RKO (cell line): ENCODE data around the gene FARP1.

ENCODE experiments used
- DNase-seq: peaks from one replicate; pipeline ENCODE4 v3.0.0-alpha.2; 2016; ENCODE audit warnings: low spot score

The FARP1 gene

DNA sequence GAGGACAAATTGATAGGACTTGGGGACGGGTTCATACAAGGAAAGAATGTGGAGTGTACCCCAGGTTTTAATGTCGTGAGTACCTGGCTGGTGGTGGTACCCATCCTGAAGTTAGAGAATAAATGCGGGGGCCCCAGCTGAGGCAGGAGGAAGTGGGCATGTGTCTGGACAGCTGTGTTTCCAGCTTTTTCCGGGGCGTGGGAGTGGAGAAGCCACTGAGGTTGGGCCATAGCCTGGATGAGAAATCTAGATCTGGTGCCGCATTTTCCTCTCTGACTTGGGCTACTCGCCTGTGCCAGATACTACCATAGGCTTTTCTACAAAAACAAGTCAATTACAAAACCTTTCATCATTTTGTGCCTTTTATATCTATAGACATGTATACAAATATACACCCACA lies 286.6 kb downstream of the FARP1 start:
- no peak for DNase-seq

DNA sequence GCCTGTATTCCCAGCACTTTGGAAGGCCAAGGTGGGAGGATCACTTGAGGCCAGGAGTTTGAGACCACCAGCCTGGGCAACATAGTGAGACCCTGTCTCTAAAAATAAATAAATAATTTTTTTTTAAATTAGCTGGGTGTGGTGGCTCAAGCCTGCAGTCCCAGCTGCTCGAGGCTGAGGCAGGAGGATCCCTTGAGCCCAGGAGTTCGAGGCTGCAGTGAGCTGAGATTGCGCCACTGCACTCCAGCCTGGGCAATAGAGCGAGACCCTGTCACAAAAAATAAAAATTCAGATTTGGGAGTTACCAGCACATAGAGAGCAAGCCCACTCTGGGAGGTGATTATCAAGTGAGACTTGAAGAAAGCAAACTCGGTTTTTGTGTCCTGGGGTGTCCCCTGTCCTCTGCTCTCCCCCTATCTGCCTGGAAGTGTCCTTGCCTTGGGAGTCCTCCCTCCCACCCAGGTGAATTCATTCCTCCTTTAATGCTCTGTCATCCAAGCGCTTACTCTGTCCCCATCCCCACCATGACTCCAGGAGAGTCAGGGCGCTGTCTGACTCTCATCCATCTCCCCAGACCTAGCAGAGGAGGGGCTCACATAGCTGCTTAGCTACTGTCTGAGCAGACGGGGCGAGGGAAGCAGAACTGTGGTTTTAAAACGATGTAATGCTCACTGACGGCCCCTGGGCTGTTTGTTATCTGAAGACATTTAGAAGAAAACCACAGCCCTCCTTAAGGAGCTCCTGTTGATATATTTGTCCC lies 287.3 kb downstream of the FARP1 start:
- no peak for DNase-seq

DNA sequence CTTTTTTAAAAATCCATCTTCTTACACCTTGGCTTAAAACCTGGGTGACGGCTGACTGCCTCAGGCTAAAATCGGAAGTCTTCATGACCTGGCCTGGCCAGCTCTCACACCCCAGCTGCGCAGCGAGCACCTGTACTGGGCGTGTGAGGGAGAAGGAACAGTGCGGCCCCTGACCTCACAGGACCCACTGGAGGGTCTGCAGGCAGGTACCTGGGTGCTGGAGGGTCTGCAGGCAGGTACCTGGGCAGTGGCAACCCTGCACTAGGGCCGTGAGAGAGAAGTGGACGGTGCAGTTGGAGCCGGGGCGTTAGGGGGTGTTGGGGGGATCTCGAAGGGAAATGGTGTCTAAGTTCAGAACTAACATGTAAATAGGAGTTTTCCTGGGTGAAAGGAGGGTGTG lies 289.7 kb downstream of the FARP1 start:
- no peak for DNase-seq

DNA sequence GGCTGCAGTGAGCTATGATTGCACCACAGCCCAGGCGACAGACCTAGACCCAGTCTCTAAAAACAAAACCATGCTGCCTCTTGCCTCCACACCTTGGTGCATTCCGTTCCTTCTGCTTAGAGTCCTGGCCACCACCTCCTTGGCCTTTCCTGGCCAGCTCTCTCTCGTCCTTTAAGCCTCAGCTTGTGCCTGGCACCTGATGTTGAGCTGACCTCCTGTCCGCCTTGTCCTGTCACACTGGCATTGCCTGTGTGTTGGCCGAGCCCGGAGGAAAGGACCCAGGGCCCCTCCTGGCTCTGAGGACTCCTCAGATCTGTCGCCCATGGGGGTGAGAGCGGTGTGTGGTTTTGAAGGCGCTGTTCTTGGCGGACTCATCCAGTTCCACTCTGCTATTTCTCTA lies 290.8 kb downstream of the FARP1 start:
- no peak for DNase-seq

DNA sequence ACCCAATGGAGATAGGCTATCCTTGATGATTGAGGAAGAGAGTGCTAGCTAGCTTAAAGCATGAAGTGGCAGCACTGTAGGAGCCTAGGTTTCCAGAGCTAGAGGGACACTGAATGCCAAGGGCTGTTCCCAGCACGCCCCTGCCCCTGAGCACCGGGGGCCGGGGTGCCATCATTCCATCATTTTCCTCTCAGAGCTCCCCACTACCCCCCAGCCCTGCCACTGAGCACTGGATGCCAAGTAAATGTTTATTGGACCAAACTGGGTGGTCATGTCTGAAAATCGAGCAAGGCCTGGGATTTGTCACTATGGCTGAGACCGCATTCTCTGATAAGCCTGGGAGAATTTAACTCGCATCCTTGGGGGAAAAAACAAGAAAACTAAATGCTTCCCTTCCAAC lies 291.2 kb downstream of the FARP1 start:
- no peak for DNase-seq

DNA sequence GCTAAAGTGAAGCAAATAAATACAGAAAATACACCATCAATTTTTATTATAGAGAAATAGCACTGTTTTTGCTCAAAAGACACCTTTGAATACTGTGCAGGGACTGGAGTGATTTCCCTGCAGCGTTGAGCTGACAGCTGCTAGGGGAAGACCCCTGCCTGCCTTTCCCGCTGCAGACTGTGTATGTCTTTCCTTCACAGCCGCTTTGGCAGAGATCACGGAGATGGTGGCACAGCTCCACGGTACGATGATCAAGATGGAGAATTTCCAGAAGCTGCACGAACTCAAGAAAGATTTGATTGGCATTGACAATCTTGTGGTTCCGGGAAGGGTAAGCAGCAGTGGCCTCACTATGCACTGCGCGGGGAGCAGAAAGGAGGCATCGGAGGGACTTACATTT lies 292.5 kb downstream of the FARP1 start:
- no peak for DNase-seq

DNA sequence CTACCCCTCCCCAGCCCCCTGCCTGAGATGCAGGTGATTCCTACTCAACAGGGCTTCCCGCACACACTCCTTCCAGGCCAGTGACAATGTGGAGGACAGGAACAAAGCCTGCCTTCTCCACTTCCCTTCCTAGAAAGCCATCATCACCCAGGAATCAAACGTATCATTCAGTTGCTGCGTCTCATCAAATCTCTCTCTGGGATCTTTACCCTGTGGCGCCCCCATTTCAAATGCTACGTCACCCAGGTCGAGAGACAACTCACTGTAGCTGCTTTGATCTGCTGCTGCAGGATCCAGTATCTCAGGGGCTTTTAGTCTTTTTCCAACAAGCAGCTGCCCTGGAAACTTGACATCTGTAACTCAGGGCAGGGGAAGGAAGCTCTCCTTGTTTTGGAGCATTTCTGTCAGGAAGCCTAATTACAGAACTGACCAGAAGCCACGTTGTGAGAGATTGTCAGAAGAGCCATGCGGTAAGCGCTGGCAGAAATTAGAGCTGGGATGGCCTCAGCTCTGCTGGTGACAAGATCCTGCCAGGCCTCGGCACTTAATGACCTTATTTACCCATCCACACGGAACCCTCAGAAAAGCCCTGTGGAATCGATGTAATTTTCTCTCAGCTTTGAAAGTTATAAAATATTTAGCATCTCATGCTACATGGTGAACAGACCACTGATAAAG lies 293.5 kb downstream of the FARP1 start:
- no peak for DNase-seq

DNA sequence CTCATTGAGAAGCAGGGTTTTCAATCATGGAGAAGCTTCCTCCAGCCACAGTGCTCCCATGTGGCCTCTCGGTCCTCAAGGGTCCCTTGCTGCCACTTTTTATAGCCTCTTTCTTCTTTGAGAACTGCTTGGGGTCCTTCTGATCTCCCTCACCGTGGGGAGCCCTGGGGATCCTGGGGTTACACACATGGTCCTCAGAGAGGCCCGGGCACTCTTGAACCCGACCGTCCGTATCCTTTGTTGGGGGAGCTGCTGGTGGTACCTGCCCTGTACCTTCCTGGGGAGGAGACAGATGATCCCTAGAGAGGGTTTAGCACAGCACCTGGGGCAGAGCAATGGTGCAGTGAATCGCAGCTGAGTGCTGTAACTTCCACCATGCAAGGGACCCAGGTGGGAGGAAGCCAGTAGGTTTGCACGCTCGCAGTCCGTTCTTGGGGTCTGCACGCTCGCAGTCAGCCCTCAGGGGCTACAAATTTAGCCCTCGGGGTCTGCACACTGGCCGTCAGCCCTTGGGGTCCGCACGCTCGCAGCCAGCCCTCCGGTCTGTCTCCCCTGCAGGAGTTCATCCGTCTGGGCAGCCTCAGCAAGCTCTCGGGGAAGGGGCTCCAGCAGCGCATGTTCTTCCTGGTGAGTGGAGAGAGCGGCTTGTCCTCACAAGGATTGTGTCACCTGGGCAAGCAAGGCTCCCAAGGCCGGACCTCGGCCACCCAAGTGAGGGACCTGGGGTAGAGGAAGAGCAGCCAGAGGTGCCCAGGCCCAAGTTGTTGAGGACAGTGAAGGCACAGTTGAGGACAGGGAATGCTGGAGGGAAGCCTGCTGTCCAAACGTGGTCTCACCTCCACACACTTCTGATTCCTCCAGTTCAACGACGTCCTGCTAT lies 295.6 kb downstream of the FARP1 start:
- DNase-seq, result no peak

DNA sequence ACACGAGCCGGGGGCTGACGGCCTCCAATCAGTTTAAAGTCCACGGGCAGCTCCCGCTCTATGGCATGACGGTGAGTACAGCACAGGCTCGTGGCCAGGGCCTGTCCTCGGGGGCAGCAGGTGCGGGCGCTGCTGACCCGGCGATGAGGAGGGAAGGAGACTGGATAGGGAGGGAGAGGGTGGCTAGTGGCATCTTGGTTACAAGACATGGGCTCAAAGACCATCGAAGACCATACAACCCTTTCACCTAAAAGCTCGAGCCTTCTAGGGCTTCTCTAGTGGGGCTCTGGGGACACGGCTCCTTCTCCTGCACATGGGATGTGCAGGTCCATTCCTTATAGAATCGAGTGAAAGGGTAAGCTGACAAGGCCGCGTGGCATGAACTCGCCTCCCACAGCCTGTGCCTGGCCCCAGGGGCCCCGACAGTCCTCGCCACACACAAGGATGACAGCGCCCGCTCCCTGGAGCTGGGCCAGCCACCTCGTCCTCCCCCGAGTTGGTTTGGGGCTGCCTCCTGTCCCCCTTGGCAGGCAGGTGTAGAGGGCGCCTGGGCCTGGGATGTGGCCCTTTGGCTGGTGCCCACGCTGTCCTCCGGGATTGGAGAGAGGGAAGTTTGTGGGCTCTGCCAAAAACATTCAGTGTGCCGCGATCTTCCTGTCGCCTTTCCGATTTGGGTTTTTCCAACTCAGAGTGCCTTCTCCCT lies 296.4 kb downstream of the FARP1 start:
- no peak for DNase-seq

DNA sequence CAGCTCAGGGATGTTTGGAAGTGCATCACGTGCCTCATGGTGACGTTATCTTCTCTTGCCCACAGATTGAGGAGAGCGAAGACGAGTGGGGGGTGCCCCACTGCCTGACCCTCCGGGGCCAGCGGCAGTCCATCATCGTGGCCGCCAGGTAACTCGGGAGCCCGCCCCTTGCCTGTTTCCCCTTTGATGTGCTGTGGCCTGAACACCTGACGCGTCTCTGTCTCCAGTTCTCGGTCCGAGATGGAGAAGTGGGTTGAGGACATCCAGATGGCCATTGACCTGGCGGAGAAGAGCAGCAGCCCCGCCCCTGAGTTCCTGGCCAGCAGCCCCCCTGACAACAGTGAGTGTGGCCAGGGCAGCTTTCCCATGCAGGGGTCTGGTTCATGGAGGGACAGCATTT lies 297.0 kb downstream of the FARP1 start:
- DNase-seq, result no peak

DNA sequence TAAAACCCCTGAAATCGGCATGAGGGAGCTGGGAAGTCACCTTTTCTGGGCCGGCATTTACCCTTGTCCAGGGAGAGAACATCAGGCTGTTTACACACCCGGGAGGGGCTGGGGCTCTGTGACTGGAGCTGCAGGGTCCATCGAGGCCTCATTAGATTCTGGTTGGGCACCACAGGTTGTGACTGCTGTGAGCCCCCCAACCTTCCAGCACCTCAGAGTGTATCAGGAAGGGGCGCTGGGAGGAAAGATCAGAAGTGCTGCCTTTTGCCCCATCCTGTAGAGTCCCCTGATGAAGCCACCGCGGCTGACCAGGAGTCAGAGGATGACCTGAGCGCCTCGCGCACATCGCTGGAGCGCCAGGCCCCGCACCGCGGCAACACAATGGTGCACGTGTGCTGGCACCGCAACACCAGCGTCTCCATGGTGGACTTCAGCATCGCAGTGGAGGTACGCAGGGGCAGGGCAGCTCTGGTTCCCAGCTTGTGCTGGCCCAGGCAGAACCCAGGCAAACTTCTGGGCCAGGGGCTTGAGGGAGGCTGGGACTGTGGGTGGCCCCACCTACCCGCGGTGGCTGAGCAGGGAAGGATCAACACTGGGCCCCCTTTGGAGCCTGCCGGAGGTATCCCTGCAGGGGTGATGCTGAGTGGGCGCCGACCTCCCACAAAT lies 297.6 kb downstream of the FARP1 start:
- no peak for DNase-seq

DNA sequence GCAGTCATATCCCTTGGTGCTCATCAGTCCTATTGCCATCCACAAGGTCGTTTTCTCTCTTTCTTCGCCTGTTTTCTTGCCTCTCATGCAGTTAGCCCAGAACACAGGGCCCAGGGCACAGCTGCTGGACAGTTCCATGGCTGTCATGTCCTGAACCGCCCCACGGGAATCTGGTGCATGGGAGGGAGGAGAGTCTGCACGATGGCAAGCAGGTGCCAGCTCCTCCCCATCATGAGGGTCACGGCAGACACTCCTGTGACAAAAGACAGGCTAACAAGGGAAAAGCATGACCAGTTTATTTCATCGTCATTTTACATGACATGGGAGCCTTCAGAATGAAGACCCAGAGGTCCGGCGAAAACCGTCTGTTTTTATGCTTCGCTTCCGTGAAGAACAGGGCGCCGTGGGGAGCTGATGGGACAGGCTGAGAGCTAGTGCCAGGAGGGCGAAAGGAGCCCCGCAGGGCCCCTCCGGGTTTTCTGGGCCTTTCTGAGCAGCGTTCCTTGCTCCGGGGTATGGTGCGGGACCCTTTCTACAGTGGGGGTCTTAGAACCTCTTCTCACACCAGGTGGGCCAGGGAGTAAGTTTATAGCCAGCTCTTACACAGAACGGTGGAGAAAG lies 298.3 kb downstream of the FARP1 start:
- no peak for DNase-seq

DNA sequence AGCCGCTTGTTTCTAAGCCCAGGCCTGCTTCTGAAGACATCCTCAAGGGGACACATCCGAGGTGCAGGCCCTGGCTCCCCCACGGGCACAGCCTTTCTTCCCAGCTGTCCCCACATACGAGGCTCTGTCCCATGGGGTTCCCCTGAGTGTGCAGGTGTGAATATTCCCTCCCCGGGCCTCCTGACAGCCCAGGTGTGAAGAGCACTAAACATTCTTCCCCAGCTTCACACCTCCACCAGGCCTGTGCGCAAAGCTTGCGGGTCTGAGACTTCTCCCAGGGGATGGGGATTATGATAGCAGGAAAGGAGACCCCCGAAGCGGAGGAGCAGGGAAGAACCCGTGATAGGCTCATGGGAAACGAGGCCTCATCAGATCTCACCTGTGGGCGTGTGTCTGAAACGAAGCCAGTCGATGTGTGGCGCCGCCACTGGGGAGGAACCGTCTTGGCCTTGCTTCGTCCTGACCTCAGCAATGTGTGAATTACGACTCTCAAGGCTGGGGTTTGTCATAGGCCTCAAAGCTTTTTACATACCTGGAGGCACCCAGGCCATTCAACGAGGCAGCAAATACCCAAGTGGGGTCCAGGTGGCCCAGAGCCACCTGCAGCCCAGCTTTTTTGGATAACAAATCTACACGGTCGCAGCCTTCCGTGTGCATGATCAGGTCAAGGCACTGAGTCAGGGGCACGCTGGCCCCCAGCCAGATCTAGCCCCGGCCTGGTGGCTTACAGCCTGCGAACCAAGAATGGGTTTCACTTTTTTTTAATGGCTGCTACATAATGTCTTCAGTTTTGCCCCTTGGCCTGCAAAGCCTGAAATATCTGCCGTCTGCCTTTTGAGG lies 299.7 kb downstream of the FARP1 start:
- no peak for DNase-seq

DNA sequence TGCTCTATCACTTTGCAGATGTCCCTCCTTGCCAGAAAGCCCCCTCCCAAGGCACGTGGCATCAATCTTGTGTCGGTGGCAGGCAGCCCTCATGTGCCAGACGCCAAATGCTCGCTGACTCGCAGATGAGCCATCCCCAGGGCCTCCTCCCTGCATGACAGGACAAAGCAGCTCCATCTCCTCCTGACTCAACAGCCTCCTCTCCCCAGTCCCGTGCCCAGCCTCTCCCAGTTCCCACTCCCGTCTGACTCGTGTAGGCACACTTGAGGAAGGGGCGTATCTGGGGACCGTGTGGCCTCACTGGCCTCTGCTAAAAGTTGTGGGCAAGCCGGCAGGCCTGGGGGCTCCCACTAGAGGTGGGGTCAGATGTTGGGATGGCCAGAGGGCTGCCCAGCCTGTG lies 300.4 kb downstream of the FARP1 start:
- DNase-seq, result peak; percentile 75

DNA sequence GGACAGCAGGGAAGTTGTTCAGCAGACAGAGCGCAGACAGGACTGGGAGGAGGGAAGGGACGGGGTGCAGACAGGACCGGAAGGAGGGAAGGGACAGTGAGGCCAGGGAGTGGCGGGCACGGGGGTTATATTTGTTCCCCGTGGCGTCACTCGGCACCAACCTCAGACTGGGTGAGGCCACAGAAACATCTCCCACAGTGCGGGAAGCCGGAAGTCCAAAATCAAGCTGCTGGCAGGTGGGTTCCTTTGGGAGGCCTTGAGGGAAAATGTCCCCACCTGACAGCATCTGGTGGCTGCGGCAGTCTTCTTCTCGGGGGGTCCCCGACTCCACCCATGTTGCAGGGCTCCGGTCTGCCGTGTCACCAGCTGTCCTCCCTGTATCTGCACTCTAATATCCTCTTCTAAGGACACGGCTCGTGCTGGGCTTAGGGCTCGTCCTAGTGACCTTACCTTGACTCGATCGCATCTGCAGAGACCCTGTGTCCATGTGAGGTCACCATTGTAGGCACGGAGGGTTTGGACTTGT lies 301.0 kb downstream of the FARP1 start:
- no peak for DNase-seq

DNA sequence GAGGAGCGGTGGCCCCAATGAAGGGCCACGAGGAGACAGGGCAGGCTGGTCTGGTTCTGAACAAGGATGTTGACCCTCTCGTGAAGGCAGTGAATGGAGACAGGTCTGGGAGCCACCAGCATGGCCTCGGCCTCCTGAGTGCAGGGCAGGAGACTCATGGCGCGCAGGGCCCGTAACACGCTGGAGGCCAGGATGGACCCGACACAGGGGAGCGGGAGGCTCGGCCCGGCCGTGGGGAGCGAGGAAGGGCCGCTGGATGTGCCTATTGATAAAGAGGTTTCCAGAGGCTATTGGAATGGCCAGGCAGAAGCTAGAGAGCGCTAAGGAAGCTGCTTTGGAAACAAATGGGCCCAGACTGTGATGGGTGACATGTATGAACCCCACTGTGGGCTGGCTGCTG lies 301.5 kb downstream of the FARP1 start:
- no peak for DNase-seq

DNA sequence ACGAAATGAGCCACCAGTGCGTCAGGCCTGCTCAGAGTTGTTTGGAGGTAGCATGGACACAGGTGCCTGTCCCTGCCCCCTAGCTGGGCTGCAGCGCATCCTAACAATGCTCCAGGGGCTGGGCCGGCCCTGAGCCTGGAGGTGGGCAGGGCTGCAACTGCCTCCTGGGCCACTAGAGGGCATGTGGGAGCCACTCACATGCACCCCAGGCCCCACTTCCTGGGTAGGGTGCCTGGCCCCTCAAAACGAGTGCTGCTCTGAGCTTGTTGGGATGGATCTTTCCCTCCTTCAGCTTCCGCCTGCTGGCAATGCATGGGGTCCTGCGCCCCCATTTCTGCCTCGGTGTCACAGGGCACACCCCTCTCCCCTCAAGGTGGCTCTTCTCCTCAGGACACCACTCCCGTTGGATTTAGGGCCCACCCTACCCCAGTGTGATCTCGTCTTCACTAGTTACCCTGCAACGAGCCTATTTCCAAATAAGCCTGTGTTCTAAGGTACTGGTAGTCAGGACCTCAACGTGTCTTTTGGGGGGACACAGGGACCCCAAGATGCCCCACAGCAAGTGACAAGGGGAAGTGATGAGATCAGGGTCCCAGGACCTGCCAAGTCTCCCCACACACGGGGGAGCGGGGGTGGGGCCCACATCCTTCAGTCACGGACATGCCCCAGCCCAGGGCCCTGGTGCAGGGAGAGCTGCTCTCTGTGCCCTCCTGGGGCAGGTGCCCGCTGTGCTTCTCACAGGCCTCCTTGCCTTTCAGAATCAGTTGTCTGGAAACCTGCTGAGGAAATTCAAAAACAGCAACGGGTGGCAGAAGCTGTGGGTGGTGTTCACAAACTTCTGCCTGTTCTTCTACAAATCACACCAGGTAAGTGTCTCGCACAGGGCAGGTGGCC lies 302.7 kb downstream of the FARP1 start:
- DNase-seq, result peak; percentile 63

DNA sequence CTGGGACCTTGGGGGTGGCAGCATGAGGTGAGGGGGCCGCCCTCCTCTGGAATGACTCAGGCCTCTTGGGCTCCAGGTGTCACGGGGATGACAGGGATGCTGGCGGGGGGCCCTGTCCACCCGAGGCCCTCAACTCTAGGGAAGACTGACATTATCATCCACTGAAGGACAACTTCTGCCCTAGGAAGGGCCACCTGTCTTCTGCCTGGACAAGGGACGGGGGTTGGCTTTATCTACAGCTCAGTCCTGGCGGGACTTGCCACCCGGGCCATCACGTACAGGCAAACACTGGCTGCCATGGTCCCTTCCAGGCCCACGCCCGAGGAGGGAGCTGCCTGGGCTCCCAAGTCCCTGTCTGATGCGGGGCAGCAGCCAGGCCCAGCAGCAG lies 303.3 kb downstream of the FARP1 start:
- no peak for DNase-seq

DNA sequence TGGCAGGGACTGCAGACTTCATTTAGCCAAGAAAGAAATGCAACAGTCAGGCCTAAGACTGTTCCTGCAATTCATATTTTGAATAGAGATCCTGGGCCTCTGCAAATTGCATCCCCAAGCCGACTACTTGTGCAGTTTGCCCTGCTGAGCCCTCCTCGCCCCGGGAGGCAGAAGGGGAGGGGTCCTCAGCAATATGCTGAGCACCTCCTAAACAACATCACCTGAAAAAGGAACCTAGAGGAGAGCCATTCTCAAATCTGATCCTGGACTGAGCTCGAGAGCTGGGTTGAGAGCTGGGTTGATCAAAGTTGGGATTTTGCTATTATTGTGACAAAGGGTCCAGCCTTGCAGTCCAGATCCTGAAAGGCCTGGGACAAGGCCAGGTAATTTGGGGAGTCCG lies 304.2 kb downstream of the FARP1 start:
- DNase-seq, result no peak
